CD4-positive, alpha-beta T cell treated with Interleukin-15 for 1 hour (primary cell): Measurements from ENCODE around the gene CPAMD8.

Experiments used
- DNase-seq: peaks from one replicate; pipeline ENCODE4 v3.0.0-alpha.2; 2020

CPAMD8 gene

DNA sequence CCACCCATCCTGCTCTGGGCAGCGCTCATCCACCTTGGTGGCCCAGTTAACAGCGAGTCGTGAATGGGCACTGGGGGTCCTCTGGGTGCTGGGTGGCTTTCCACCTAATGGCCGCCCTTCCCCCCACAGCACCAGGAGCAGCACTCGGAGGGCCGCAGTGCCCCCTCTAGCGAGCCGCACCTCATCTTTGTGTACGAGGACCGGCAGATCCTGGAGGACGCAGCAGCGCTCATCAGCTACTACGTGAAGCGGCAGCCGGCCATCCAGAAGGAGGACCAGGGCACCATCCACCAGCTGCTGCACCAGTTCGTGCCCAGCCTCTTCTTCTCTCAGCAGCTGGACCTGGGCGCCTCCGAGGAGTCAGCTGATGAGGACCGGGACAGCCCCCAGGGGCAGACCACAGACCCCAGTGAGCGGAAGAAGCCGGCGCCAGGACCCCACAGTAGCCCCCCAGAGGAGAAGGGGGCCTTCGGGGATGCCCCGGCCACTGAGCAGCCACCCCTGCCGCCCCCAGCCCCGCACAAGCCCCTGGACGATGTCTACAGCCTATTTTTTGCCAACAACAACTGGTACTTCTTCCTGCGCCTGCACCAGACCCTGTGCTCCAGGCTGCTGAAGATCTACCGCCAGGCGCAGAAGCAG is 157.2 kb downstream of the CPAMD8 start:
- DNase-seq, result no peak

DNA sequence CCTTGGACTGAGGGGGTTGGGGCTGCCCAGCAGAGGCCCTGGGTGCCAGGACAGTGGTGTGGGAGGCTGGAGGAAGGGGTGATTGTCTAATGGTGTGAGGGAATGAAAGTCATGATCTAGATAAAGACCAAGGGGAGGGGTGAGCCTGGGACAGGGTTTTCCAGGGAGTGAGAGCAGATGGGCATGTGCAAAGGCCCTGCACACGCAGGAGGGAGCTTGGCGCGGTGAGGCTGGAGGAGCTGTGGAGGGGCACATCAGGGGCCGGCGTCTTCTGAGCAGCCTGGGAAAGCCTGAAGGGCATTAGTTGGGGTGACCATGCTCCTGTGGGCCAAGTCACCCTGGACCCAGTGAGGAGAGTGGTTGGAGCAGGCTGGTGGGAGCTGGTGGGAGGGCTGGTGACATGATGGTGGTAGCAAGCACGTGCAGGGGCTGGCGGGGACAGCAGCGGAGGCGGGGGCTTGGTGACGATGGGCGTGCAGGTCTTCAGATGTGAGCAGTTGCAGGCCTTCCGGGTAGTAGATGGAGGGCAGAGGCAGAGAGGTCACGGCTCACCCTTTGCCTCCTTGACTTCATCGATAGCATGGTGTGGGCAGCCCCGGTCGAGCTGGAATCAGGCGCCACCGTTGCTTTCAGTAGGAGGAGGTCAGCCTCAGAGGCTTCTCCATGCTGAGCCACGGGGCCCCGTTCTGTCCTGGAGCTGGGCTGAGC is 158.0 kb downstream of the CPAMD8 start:
- DNase-seq, result no peak

DNA sequence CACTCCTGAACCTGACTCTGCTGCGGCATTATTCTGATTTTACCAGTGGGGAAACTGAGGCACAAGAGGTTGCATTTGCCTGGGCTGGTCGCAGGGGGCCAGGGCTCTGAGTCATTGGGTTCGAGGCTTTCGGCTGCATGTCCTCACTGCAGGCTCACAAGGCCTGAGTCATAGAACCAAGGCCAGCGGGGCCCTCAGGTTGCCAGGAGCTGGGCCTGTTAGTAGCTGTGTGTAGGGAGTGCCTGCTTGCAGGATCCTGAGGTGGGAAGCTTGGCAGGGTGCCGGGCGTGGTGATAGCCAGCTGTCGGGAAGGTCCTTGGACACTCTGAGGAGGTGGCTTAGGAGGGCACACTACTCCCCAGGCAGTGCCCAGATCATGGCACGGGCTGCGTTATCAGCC is 159.4 kb downstream of the CPAMD8 start:
- no peak for DNase-seq

DNA sequence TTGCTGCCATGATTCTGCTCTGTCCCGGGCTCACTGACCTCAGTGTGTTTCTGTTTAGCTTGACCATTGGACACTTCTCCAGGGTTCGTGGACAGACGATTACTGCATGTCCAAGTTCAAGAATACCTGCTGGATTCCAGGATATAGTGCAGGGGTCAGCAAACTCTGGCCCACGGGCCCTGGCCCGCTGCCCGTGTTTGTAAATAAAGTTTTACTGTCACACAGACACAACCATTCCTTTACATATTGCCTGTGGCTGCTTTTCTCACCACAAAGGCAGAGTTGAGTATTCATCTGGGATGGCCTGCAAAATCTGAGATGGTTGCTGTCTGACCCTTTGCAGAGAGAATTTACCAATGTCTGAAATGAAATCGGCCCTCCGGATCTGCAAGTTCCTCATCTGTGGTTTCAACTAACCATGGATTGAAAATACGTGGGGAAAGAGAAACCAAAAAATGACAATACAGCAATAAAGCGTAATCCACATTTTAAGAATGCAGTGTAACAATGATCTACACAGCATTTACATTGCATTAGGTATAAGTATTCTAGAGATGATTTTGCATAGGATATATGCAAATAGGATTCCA is 163.7 kb downstream of the CPAMD8 start:
- no peak for DNase-seq

DNA sequence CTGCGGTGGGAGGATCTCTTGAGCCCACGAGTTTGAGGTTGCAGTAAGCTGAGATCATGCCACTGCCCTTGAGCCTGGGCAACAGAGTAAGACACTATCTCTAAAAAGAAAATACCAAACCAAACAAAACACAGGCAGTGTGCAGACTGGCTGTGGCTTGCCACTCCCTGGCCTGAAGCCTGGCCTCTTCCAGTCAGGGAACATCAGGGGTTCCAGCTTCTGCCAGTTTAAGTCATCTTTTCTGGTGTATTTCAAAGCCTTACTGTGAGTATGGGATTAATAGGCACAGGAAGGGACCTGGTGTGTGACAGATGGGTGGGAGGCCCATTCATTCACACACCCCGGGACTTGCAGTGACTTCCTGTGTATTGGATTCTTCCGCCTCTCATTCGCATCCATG is 164.8 kb downstream of the CPAMD8 start:
- no peak for DNase-seq

DNA sequence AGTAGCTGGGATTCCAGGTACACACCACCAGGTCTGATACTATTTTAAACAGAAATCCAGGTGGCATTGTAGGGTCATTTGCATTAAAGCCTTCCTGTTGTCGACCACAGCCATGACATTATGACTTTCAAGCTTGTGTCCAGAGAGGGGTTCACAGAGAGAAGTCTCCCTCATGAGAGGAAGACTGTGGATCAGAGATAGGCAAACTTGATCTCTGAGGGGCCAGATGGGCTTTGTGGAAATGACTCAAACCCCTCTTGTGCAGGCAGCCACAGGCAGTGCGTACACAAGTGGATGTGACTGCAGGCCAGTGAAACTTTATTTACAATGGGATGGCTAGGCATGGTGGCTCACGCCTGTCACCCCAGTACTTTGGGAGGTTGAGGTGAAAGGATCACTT is 165.6 kb downstream of the CPAMD8 start:
- DNase-seq, result no peak

DNA sequence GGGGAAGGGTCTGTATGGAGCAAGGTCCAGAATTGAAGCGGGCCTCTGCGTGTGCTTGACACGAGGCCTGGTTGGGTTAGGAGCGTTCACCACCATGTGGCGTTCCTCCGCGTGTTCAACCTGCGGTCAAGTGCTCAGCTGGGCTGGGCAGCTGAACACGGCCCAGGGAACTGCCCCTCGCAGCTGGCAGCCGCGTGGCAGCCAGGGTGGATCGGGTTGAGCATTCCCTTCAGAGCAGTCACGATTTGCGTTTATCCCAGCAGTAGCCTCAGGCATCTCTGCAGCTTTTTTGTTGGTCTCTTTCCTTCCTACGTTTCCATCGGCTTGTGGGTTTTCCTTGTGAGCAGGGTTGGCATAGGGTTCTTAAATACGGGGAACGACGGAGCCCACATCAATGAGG is 166.5 kb downstream of the CPAMD8 start:
- DNase-seq, result no peak

DNA sequence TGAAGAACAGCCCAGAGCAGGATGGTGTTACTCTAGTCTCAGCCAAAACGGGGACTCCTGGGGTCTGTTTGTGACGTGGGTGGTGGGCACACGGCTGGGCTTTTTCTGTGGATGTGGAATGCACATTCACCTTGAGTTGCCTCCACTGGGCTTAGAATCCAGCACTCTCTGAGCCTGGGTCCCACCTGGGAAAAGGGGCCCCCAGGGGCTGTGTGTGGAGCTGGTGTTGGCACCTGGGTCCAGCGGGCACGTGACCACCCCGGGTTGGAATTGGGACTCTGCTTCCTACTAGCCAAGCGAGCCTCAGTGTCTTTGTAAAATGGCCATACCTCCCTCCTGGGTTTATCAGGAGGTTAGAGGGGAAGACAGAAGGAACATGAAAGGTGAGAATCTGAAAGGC is 167.0 kb downstream of the CPAMD8 start:
- DNase-seq, result no peak

DNA sequence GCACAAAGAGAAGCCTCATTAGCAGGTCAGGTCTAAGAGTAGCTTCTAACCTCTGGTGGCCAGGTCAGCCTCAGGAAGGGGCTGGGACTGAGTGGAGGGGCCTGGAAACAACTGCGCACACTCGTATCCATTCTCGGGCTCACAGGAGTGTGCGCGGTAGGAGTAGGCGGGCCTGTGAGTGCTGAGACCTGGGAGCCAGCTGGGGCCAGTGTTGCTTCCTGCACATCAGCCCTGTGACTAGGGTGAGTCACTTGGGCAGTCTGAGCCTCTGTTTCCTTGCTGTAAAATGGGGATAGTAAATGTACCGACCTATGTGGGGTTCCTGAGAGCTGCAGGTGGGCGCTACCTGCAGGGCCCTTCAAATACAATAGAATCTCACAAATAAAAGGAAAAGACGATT is 170.5 kb downstream of the CPAMD8 start:
- no peak for DNase-seq

DNA sequence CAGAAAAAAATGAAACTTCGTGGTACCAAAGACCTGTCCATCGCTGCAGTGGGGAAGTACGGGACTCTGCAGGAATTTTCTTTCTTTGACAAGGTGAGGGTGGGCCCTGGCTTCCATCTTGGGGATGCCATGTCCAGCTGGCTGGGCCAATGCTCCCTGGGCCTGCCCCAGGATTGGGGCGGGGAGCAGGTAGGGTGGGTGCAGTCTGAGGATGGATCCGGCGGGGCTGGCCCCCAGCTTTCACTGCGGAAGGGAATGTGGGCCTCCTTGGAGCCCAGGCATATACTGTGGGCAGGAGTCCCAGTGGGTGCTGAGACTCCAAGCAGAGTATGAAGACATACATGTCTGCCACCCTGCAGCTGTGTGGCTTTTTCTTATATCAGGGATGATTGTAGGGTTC is 173.5 kb downstream of the CPAMD8 start:
- no peak for DNase-seq

DNA sequence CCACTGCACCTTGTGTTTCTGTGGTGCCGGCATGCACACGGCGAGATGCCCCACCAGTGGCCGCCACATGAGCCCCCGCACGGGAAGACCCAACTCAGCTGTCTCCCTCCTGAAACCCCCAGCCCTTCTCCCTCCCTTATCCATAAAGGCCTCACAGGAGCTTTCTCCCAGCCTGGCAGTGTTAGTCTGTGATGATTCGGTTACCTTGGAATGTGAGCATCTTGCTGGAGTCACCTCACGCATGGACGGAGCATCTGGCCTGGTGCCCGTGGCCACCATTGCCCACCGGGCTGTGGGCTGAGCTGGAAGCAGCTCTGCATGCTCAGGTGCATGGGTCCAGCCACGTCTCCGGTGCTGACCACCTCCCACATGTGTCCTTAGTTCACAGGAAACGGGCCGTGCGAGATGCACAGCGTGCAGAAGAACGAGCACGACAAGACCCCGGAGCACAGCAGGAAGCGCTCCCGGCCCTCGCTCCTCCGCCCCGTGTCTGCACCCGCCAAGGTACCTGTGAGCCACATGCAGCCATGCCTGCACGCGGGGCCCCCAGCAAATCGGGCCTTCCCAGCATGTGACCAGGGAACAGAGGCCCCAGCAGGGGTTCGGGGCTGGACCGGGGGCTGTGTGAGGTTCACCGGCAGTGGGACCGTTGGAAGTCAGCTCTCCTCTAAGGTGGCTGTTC is 175.4 kb downstream of the CPAMD8 start:
- no peak for DNase-seq

DNA sequence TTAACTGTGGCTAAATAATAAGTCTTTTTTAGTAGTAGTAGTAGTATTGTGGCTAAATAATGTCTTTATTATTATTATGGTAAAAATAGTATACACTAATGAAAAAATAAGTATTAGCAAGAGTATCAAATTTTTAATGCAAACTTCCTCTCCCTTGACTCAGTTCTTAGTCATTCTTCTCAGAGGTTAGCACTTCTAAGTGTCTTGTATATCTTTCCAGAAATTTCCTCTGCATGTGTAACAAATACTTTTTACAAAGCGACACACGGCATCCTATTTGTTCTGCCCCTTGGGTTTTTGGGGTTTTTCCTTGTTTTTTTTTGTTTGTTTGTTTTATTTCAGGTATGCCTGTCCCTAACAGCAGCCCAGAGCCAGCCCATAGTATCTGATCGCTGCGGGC is 176.5 kb downstream of the CPAMD8 start:
- no peak for DNase-seq

DNA sequence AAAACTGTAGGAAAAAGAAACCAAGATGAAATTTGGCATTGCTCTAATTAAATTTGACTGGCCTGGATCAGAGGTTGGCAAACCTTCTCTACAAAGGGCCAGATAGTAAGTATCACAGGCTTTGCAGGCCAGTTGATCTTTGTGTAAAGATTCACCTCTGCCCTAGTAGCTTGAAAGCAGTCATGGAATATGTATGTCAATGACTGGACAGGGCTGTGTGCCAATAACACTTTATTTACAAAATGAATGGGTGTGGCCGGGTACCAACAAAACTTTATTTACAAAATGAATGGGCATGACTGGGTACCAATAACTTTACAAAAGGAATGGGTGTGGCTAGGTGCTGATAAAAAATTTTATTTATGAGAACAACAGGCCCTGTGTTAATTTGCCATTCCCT is 177.4 kb downstream of the CPAMD8 start:
- no peak for DNase-seq

DNA sequence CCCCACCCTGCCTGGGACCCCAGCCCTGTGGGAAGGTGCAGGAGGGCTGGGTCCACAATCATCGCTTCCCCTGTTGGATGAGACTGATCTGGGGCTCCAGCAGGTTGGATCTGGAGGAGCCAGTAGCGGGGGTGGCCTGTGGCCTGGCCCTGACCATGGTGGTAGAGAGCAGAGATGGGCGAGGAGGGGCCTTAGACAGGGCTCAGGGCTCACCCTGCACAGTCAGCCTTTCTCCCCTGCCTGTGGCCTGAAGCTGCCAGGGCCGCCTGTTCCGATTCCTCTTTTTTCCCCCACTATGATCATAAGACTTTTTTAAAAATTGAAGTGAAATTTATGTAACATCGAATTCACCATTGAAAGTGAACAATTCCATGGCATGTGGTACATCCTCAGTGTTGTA is 179.2 kb downstream of the CPAMD8 start:
- no peak for DNase-seq

DNA sequence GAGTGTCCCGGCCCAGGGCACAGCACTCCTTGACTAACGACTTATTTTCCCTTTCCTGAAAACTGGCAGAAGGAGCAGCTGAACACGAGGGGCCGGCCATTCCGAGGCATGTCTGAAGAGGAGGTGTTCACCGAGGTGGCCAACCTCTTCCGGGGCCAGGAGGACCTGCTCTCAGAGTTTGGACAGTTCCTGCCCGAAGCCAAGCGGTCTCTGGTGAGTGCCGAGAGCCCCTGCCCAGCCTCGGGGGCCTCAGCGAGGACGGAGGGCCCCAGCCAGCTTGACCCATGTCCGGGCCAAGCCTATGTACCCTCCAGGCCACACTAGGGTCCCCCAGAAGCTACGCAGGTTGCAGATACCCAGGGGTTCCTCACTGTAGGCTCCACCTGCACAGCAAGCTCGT is 179.7 kb downstream of the CPAMD8 start:
- DNase-seq, result no peak
